Stimulated activated CD4-positive, alpha-beta T cell treated with anti-CD3 and anti-CD28 coated beads, Interleukin-2, amount 100 ng/mL, for 4 hours (primary cell): ENCODE results near the gene ADD3.
"Not testable (repeated sequence)": the region's sequence is repeated elsewhere in the genome, so short reads cannot be mapped to it uniquely, and the experiment has no call there.

Source experiments
- DNase-seq: peaks from one replicate; pipeline ENCODE4 v3.0.0-alpha.2; 2020; ENCODE audit warnings: low read depth

The ADD3 gene

DNA sequence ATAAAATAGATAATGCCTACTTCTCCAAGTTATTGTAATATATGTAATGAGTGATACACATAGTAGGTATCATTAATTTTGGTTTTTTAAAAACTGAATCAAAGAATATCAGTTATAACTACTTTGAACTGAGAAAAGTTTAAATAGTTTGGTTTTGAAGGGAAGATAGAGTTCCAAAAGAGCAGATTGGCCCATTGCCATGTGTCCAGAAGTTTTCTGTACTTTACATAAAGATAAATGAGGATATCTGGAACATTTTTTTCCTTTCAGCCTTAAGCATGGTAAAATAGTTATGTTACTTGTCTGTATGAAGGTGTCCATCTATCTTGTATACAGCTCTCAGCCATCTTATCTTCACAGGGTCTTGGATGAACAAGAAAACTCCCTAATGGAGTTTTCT is 101.7 kb downstream of the ADD3 start:
- DNase-seq = no peak

DNA sequence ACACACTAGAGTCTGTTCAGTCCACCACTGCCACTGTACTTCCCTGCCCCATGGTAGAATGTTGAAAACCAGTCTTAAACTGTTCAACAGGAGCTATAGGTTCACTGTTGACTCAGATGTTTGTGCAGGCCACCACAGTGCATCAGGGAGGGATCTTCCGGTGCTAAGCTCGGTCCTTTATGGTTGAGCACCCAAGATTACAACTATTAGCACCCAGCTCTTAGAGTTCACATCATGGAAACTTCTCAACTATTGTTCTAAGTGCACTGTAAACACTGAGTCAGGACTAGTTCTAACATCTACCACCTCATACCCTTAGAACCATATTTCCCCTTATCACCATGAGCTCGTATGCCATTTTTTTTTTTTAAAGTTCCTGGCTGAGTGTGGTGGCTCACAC is 102.6 kb downstream of the ADD3 start:
- no peak for DNase-seq

DNA sequence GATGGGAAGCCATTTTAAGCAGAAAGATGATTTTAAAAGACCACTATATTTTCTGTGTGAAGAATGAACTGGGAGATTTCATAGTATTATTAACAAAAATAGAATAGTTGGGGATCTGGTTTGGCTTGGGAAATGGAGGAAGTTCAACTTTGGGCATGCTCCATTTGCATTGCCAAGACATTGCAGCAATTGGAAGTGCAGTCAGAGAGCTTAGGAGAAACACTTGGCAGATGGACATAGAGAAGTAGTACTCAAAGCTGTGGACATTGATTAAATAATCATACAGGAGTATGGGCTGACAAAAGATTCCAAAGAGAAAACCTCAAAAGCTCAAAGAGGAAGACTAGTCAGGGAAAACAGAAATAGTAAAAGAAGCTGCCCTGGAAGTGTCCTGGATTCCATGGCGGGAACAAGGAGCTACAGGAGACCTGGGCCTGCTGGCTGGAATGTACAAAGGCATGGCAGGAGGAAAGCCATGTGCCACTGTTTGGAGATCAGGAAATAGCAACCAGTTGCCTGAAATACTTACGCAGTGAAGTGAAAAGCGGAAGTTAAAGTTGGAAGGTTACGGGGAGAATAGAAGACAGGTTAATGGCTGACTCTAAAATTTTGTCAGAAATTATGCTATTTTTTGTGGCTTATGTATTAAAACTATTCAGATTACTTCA is 106.0 kb downstream of the ADD3 start:
- DNase-seq = no peak

DNA sequence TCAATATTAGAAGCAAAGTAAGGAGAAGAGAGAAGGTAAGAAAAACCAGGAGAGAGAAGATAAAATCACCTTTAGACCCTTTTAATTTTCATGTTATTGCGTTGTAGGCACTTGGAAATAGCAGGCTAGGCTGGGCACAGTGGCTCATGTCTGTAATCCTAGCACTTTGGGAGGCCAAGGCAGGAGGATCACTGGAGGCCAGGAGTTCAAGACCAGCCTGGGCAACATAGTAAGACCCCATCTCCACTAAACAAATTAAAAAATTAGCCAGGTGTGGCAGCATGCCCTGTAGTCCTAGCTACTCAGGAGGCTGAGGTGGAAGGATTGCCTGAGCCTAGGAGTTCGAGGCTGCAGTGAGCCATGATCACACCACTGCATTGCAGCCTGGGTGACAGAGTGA is 106.9 kb downstream of the ADD3 start:
- not testable (repeated sequence) for DNase-seq

DNA sequence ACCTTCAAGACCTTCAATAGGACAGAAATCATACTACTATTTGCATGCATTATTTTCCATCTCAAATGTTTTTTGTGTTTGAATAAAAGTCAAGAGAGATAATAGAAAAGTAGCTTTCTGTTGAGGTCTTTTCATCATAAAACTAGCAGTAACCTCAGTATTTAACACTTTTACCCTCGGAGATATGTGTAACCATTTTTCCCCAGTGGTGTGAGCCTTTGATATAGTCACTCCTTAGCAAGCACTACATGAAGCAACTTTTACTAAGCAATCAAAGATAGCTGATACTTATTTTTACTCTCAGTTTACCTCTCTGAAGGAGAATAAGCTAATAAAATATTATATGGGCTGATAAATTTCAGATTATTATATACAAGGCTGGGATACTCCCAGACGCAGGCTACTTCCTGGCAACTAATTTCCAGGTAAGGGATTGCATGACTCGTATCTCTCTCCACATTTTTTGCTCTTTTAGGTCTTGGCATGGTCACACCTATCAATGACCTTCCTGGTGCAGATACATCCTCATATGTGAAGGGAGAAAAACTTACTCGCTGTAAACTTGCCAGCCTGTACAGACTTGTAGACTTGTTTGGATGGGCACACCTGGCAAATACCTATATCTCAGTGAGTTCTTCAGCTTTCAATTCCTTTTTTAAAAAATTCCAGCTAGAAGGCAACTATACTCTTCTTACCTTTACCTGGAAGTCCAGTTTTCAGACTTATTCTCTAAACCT is 108.2 kb downstream of the ADD3 start:
- no peak for DNase-seq

DNA sequence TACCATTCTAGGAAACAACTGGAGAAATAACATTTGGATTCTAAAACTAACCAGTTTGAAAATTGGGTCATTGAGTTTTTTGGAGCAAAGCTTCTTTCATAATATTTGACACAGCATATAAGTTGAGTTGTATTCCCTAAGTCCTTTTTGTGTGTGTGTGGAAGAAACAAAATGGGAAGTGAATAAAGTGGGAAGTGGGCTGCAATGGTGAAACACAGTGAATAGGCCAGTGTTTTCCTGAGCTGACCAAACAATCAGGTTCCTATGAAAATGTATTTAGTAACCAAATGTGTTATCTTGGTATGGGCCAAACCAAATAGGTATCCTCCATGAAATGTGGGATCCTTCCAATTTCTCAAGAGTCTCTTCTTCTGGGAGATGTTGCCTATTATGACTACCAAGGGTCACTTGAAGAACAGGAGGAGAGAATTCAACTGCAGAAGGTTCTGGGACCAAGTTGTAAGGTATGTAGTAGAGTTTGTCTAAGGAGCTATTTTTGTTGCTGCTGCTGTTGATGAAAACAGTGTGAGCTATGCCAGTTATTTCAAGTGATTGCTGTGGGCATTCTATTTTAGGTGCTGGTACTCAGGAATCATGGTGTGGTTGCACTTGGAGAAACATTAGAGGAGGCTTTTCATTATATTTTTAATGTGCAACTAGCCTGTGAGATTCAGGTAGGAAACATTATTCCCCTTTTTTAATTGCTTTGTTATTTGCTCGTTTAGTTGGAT is 111.3 kb downstream of the ADD3 start:
- no peak for DNase-seq

DNA sequence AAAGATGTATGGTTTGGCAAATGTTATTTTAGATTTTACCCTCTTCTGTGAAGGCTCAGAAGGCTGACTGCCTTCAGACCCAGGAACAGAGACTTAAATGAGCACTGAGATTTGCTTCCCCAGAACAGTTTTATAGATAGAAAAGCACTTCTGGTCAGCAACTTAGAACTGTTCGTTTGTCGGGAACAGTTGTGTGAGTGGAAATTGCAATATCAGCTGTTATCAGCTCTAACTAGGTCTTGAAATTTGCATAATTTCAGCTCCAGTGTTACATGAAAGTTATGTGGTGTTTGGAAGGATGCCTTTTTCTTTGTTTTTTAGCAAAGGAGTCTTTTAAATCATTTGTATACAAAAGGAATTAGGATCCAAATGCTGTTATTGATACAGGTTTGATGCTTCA is 115.8 kb downstream of the ADD3 start:
- DNase-seq = no peak

DNA sequence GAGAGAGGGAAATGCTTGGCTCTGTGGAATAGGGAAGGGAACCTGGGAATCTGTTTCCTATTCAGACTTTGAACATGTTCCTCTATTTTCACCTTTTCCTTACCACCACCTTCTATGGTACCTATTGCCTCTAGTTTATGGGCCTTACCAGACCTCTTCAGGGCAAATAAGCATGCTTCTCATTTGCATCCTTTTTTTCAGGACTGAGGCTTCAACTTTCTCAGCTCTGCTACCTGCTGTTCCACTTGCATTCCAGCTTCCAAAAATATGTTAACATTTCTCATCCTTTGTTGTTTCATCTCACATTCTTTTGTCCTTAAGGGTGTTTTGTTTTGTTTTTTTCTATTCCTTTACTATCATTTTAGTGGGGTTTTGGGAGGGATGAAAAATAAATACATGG is 121.7 kb downstream of the ADD3 start:
- DNase-seq = no peak

DNA sequence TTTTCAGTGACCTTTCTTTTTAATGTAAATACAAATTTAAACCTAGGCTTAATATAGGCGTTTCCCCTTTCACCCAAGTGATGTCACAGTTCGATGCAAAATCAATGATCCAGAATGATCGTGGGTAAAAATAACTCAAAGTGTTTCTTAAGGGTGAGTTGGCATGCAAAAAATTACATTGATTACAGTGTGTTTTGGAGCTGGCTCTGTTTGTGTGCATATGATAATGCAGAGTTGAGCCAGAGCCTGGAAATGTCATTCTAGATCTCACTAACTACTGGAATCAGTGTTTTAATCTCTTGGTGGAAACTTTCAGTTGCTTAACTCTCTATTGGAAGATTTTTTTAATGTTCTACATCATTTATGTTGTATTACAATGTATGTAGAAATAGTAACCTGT is 127.1 kb downstream of the ADD3 start:
- no peak for DNase-seq

DNA sequence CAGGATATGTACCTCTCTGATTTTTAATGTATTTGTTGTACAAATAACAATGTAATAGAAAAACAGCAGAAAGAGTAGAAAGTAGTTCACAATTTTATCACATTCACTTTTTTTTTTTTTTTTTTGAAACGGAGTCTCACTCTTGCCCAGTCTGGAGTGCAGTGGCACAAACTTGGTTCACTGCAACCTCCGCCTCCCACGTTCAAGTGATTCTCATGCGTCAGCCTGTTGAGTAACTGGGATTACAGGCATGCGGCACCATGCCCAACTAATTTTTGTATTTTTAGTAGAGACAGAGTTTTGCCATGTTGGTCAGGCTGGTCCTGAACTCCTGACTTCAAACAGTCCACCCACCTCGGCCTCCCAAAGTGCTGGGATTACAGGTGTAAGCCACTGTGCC is 128.1 kb downstream of the ADD3 start:
- not testable (repeated sequence) for DNase-seq

DNA sequence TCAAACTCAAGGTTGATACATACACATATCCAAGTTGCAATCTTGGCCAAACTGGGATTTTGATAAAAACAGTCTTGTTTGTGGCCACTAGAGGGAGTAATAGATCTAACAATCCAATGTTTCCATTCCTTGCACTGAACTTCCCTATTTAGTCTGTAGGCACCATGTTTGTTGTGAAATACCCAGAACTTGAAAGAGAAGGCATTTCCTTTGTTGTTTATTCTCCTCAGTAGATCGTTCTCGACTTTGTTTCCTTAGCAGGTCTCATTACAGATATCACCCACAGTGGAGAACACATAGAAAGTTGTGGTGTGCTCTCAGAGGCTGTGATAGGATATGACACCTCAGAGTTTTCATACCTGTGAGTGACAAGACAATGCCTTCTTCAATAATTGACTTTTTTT is 129.4 kb downstream of the ADD3 start:
- DNase-seq = no peak

DNA sequence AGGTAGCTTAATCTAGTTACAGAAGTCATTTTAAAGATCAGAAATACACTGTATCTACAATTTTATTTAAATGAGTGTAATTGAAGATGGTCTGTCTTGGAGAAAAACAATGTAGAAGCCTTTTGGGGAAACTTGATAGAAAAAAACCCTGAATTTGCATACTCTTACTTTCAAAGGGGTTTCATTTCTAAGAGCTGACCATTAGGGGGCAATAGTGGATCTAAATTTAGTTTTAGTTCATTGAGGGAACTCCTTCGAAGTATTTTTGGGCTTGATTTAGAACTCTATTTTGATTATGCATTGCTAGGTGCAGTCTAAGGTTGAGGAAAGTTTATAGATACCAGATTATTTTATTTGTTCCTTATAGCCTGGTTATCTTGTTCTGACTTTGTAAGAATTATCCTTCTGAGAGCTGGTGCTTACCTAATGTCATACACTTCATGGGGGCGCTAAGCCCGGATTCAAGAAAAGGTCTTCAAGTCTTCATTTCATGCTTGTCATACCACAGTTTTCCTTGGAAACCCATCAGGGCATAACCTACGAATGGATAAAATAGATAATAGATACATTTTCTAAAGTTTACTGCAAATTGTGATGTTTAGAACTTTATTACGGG is 130.5 kb downstream of the ADD3 start:
- DNase-seq = no peak

DNA sequence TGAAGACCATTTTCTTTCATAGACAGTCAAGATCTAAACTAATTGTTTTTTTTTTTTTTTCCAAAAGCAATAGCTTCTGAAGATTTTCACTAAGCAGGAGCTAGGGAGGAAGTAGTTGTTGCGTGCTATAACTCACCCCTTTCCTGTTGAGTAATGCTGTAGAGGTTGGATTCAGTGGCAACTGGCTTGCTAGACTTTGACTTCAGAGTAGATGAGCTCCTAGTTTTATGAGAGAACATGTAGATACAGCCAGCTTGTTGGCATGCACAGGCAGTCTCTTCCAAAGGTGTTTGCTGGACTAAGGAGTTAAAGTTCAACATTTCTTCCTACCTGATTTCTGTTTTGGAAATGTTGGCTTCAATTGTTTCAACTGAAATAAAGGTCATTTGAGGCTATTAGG is 133.4 kb downstream of the ADD3 start:
- DNase-seq = no peak

DNA sequence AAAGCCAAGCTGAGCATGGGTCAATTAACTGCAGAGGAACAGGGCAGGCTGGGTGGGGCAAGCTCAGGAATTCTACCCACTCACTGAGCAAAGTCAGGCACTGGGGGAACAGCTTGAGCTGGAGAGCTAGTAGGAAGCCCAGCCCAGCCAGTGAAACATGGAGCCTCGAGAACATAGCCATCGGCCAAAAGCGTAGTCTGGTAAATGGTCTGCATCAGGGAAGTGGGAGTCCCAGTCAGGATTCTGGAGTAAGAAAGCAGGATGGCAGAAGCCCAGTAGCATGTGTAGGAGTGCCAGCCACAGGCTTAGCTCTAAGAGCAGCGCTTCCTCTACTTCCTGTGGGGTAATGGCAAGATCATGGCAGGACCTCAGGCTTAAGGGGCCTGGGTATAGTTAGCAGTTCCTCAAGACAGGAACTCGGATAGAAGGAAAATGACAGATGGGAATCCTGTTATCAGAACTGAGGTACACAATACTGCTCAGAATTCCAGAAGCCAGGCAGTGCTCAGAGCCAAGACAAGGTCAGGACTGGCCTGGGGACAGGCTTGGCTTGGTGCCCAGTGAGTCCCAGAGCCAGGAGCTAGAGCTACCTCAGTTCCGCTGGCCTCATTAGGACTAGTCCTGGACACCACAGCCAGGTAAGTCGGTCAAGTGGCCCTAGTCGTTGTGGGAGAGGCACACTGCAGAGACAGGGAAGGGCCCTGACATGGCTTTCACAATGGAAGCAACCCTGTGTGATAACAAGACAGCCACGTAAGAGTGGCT is 134.3 kb downstream of the ADD3 start:
- no peak for DNase-seq

DNA sequence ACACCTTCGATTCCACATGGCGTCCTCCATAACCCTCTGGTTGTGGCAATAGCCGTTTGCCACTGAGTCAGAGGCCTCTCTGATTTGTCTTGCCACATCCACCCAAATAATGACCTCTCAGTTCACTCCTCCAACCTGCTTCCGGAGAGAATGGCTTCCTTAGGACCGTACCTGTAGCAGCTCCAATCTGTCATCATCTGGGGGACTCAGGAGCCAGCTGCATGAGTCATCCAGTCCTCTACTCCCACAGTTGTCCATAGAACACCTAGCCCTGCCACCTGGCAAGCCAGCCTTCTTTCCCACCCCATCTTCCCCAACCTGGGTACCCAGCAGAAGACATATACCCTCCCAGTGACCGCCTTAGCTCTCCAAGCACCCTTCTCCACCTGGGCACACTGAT is 135.2 kb downstream of the ADD3 start:
- DNase-seq = no peak

DNA sequence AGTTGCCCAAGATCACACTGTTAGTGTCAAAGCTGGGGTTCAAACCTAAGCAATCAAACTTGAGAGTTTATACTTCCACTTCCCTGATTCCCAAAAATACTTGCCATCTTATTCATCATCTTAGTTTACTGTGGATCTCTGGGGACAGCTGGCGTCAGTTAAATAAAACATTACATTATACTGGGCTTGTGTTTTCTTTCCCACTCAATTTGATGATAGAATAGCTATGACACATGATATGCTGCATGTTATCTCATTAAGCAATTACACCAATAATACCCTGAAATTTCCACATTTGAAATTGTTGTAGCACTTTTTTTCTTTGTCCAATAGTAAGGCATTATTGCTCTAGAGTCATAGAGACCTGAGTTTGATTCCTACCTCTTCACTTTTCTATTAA is 136.7 kb downstream of the ADD3 start:
- no peak for DNase-seq

DNA sequence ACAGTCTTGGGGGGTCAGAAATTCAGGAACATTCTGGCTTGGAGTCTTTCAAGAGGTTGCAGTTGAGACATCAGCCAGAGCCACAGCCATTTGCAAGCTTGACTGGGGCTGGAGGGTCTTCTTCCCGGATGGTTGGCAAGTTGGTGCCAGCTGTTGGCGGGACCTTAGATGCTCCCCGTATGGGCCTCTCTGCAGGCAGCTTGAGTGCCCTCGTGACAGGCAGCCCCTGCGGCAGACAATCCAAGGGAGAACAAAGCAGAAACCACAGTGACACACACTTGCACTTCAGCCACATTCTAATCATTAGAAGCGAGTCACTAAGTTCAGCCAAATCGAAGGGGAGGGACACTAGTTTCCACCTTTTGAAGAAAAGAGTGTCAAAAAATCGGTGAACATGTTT is 140.2 kb downstream of the ADD3 start:
- DNase-seq = no peak

DNA sequence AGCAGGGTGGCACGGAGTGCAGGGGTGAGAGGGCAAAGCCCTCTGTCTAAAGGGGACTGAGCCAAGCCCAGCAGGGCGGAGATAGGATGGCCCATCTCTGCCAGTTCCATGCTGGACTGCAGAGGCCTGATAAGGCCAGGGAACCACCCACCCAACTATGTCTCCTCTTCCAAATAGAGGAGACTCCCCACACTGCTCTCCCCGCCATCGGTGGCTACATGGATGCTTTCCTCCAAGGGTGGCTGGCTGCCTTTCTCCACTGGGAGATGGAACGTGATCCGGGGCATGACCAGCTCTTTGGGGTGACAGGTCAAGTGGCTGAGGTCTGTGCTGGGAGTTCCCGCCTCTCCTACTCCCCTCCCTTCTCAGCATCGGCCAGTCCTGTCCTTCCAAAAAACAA is 141.5 kb downstream of the ADD3 start:
- no peak for DNase-seq

DNA sequence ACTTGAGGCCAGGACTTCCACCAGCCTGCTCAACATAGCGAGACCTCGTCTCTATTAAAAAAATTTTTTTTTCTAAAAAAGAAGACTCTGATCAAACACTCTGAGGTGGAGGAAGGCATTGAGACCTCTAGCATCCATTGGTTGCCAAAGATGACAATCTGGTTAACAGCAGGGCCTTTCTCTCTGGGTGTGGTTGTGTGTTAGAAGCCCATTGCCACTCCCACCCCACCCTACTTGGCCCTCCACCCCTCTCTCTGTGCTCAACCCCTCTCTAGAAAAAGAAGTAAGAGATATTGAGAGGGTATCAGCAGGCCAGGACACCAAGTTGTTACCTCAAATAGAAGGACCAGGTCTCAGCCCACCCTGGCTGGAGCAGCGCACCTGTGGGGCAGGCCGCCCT is 142.3 kb downstream of the ADD3 start:
- DNase-seq = no peak

DNA sequence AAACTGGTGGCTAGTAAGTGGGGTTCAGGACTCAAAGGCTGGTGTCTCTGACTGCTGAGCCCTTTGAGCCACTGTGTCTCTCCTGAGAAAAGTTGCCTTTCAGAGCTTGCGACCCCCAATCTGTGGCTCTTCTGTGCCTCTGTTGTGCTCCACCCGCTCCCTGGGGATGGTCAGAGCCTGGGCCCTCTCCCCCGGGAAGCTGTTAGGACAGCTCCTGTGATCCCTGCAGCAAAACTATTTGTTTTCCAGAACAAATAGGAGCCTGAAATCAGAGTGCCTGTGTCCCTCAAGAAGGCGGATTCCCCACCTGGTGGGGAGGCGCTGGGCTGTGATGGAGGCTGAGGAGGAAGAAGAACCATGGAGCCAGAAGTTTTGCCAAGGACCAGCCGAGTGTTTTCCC is 143.2 kb downstream of the ADD3 start:
- no peak for DNase-seq

DNA sequence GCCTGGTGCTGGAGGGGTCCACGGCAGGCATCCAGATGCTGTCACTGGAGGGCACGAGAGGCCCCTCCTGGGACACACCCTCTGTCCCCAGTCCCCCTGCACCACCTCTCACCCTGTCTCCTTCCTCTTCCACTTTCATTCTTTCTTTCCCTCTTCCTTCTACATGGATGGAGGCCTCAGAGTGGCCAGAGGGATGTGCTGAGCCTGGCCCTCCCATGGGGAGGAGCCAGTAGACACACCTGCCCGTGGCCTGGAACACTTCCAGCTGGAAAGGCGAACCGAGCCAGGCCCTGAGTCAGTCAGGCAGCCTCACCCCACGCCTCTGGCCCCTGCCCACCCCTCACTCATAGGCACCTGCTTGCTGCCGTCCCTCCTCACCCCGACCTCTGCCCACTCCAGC is 143.7 kb downstream of the ADD3 start:
- no peak for DNase-seq

DNA sequence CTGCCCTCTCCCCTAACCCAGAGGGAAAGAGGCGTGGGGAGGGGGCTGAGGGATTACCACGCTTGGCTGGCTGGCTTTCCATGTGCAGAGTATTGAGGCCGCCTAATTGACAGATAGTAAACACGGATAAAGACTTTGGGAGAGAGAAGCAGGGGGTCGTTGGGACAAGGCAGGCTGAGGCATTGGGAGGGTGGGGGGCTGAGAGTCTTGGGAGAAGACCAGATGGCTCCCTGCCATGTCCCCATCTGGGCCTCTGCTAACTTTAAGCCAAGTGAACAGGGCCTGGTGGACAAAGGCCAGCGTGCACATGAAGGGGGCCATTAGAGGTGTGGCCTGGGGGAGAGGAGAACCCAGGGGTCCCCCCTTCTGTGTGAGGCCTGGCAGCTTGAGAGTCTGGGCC is 144.2 kb downstream of the ADD3 start:
- no peak for DNase-seq
